ENCODE data around the gene HIVEP3.
"Not testable (repeated sequence)": the region's sequence is repeated elsewhere in the genome, so short reads cannot be mapped to it uniquely, and the experiment has no call there.

Gene HIVEP3

GRCh38 chr1:41918450-41919043, at the start of gene HIVEP3:
HIVEP3 (minus strand) TSS chr1:41918922.
- peak; percentile 62 to 89 (median 80) for DNase-seq

DNA sequence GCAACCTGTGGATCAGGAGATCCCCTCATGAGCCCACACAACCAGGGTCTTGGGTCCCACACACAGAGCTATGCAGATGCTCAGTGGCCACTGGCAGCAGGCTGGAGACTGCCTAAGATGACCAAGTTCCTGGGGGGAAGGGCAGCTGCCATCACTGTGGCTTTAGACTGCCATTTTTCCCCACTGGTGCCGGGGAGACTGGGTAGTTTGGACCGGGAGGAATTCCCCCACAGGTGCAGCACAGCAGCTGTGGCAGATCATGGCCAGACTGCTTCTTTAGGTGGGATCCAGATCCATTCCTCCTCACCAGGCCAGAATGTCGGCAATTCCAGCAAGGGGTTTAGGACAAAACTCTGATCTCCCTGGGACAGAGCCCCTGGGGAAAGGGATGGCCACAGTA, 45.7 kb upstream of the HIVEP3 start:
- DNase-seq: no peak

DNA sequence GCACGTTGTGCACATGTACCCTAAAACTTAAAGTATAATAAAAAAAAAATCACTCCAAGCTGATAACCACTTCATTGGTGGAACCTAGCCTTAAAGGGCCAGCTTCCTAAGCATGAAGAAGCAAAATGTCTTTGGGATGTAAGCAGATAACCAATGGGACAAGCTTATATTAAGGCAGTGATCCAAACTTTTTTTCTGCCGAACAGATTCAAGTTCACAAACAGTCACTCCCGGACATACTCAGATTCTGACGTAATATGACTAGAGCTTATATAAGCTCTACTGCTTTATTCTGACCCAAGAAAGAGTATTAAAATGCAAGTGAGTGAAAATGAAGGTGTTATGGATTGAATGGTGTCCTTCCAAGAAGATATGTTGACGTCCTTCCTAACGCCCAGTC, 44.9 kb upstream of the HIVEP3 start:
- DNase-seq: no peak

- no peak for DNase-seq
These were observed 39.4 kb upstream of the HIVEP3 start for GRCh38 chr1:41958015-41958673.

- DNase-seq: no peak
These were observed 38.8 kb upstream of the HIVEP3 start for GRCh38 chr1:41957568-41957967.

DNA sequence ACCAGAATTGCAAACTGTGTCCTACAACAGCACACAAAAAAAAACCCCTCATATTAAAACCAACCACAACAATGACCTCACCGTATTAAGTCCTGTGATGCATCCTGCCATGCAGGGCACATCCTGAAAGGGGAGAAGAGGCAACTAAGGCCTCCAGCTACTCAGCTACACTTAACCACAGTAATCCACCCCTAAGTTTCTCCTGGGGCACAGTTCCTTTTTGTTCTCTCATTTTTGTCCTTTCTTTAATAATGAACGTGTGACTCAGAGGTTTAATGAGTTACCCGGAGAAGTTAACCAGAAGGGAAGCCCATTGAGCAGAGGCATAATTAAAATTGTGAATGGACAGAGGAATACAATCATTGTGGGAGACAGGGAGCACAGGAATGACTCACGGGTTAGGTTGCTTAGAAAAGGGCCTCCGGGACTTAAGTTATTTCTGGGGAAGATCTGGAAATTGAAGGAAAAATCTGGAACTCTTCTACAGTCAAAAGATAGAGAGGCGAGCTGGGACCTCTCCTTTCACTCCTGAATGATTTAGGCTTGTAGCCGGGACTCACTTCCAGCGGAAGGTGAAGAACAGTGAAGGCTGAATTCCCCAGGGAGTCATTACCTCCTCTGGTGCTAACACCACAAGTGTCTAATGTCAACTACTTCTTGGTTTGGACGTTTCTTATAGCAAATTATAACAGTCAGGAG, 36.9 kb upstream of the HIVEP3 start:
- peak in 2 of 3 experiments; percentile 30 to 46 for DNase-seq

DNA sequence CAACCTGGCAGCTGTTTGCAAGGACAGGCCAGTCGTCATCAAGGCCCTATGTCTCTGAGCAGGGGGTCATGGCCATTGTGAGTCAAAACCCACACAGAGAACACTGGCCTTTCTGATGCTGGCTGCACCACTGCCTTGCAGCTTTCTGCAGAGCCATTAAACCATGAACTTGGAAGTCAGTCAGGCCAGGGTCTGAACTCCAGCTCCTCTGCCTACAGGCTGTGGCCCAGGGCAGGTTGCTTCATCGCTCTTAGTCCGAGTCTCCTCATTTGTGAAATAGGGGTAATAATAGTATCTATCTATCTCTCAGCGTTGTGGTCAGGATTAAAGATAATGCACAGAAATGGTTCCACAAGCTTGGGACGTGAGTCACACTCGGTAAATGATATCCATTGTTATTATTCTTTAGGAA, 35.8 kb upstream of the HIVEP3 start:
- no peak for DNase-seq

- DNase-seq: no peak
These were observed 34.6 kb upstream of the HIVEP3 start for GRCh38 chr1:41953291-41953690.

DNA sequence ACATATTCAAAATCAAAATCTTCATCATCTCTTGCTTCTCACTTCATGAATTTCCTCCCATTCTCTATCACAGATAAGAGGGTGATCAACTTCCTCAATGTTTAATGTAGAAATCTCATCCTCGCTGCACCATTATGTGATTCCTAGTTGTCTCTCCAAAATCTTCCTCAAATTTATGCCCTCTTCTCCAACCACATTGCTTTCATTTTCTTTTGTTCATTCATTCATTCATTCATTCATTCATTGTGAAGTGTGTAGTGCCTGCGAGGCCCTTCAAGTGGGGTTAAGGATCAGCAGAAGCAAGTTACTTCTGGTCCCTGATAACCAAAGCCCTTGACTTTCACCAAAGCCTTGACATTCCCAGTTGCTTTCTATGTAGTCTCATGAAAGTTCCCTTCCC, 33.5 kb upstream of the HIVEP3 start:
- DNase-seq: no peak

- DNase-seq: not testable (repeated sequence)
These were observed 32.8 kb upstream of the HIVEP3 start for GRCh38 chr1:41951492-41951891.

GRCh38 chr1:41950820-41951219, 32.1 kb upstream of the HIVEP3 start:
- no peak for DNase-seq

GRCh38 chr1:41945946-41946345, 27.2 kb upstream of the HIVEP3 start:
- not testable (repeated sequence) for DNase-seq

DNA sequence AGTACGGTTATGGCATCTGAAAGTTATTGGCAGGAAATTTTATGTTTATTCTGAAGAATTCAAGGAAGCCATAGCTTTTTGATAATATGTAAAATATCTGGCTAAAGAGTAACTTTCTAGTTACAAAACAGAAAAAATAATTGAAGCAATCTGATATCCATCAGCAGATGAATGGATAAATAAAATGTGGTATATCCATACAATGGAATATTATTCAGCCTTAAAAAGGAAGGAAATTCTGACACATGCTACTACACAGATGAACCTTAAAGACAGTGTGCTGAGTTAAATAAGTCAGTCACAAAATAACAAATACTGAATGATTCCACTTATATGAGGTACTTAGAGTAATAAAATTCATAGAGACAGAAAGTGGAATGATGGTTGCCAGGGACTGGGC, 25.0 kb upstream of the HIVEP3 start:
- no peak for DNase-seq

DNA sequence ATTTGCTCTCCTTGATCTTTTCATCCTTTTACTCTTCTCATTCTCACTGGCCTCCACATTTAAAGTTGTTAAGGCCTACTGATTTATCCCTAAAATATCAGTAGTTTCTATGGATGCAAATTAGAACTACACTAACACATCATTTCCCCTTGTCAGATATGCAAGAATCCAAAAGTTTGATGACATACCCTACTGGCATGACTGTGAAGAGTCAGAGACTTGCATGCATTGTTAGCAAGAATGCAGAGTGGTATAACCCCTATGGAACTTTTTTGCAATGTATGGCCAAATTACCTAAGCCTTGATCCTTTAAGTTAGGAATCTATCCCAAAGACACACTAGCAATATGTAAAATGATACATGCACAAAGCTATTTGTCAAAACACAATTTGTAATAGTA, 23.6 kb upstream of the HIVEP3 start:
- no peak for DNase-seq

- DNase-seq: no peak
These were observed 22.7 kb upstream of the HIVEP3 start for GRCh38 chr1:41941381-41941780.

- DNase-seq: no peak
These were observed 20.5 kb upstream of the HIVEP3 start for GRCh38 chr1:41939194-41939593.

- DNase-seq: peak; percentile 56 to 87 (median 80)
These were observed 17.4 kb upstream of the HIVEP3 start for GRCh38 chr1:41936107-41936506.

DNA sequence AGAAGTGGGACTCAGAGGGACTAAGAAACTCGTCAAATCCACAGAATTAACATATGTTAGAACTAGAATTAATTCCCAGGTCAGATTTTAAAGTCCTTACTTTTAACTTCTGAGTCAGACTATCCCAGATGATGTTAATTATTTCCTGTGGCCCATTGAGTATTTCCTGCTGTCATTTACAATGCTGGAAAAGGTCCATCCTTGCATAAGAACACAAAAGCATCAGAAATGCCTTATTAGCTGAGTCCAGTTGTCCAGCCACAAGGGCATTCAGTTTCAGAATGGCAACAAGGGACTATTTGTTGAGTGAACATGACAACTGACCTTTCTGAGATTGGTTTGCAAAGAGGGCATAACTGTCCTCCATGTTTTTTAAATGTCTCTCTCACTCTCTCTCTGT, 16.5 kb upstream of the HIVEP3 start:
- DNase-seq: peak in 1 of 3 experiments; percentile 28

DNA sequence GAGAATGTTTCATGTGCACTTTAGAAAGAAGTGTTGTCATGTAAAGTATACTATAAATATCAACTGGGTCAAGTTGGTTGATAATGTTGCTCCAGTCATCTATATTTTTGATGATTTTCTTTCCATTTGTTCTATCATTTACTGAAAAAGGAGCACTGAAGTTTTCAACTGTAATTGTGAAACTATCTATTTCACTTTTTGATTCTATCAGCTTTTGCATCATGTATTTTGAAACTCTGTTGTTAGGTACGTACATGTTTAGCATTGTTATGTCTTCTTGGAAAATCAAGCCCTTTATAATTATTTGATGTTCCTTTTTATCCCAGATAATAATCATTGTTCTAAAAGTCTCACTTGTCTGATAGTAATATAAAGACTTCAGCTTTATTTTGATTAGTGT, 14.4 kb upstream of the HIVEP3 start:
- no peak for DNase-seq

GRCh38 chr1:41931578-41931977, 12.9 kb upstream of the HIVEP3 start:
- DNase-seq: no peak

- peak in 2 of 3 experiments; percentile 10 to 54 for DNase-seq
These were observed 8.4 kb upstream of the HIVEP3 start for GRCh38 chr1:41927118-41927517.

DNA sequence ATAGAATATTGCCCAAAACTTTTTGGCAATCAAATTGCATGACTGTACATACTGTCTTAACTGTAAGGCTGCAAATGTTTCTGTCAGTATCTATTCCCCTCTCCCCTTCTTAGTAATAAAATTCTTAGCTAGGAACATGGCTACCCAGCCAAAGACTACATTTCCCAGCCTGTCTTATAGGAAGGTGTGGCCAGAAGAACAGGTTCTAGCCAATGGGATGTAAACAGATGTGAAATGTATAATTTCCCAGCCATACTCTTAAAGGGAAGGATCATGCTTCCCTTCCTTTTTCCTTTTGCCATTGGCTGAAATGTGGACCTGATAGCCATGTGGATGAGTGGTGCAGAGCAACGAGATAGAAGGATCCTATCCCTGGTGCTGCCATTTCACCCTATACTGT, 7.0 kb upstream of the HIVEP3 start:
- DNase-seq: peak in 1 of 3 experiments; percentile 22

- DNase-seq: no peak
These were observed 6.2 kb upstream of the HIVEP3 start for GRCh38 chr1:41924911-41925310.

- not testable (repeated sequence) for DNase-seq
These were observed 2.5 kb upstream of the HIVEP3 start for GRCh38 chr1:41921271-41921670.

Data from NCI-H1417 (cell line).